Testis (tissue), 2 donors: ENCODE data around the gene ZYX.

ENCODE experiments used
- CTCF ChIP-seq, 3 experiments: fragments of 450-650 bp in 2 of 3; fragments of 200-600 bp in 1 of 3; sonication (generic) in 1 of 3; IDR thresholded peaks; one replicate each; pipeline ENCODE4 v1.5.1; 2016 to 2019; ENCODE audit warnings: antibody characterized with exemption in 3 of 3, mild to moderate bottlenecking in 2 of 3, moderate library complexity in 1 of 3
- POLR2A ChIP-seq: fragments of 450-650 bp; IDR thresholded peaks from one replicate; pipeline ENCODE4 v1.6.1; 2017; ENCODE audit warnings: antibody characterized with exemption, mild to moderate bottlenecking, moderate library complexity

- TF ChIP-seq CTCF (IDR thresholded peaks at IDR 0.05) (no peak), POLR2A (no peak)
Observed at GRCh38 chr7:143388491-143389101, 7.5 kb downstream of the ZYX start.
